ENCODE data around the gene PLEK. TPM values are rescaled to one million over a fixed set of nuclear protein-coding genes. Genes with fewer than 3 reads are reported as not detected.

The PLEK gene
- total and polyA plus RNA-seq, 10 of the 15 experiments (the other 5 are each of a cell fraction or from before 2014, with no cell fraction given) = 229 to 804 (median 362) TPM

DNA sequence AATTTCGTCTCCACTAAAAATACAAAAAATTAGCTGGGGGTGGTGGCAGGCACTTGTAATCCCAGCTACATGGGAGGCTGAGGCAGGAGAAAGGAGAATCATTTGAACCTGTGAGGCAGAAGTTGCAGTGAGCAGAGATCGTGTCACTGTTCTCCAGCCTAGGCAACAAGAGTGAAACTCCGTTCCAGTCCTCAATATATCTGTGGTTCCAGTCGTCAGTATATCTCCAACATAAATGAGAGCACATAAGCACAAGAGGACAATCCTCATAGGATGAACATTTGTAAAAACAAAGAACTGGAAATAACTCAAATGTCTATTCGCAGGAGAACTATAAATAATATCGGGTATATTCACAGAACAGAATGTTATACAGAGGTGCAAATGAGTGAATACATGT lies 13.1 kb upstream of the PLEK start (continued):
- no peak for TF ChIP-seq USF1 (IDR thresholded peaks at IDR 0.05; ENCODE audit: borderline replicate concordance, extremely low read length, insufficient read depth, low read depth, low read length)
- no peak for TF ChIP-seq MXI1 (IDR thresholded peaks at IDR 0.05; ENCODE audit: low read depth, low read length)
- no peak for TF ChIP-seq PML (IDR thresholded peaks at IDR 0.05; ENCODE audit: low read length)
- no peak for TF ChIP-seq SREBF1 (IDR thresholded peaks at IDR 0.05; ENCODE audit: low read length)
- TF ChIP-seq E2F4 (IDR thresholded peaks at IDR 0.05; ENCODE audit: low read depth, low read length) = no peak
- no peak for TF ChIP-seq ZBTB11 (CRISPR knock-in tag; IDR thresholded peaks at IDR 0.05)
- no peak for TF ChIP-seq NFXL1 (IDR thresholded peaks at IDR 0.05; ENCODE audit: borderline replicate concordance)
- TF ChIP-seq E4F1 (IDR thresholded peaks at IDR 0.05; ENCODE audit: borderline replicate concordance, partially characterized antibody) = no peak
- no peak for TF ChIP-seq NBN (IDR thresholded peaks at IDR 0.05)

Data from GM12878 (cell line).